Measurements from ENCODE around the gene FOXK2. TPM values are rescaled to one million over a fixed set of nuclear protein-coding genes. Genes with fewer than 3 reads are reported as not detected.

FOXK2 gene
- total RNA-seq, 1 experiment from 2014 or later: 96.2 TPM

DNA sequence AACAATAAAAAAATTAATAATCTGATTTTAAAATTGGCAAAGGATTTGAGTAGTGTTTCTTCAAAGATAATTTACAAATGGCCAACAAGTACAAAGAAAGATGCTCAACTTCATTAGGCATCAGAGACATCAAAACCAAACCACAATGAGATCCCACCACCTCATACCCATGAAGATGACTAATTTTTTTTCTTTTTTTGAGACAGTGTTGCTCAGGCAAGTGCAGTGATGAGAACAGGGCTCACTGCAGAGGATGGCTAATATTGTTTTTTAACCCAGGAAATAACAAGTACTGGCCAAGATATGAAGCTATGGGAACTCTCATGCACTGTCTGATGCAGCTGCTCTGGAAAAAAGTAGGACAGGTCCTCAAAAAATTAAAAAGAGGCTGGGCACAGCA lies 113.8 kb downstream of the FOXK2 start:
- intact Hi-C loops (cut with micrococcal nuclease; ENCODE audit: unreplicated experiment): no loop called here
- CTCF ChIA-PET: no interaction called here
- peaks cover 28% of the 10 kb centered on the region for H3K4me1 Mint-ChIP-seq (ENCODE audit: low read depth, unreplicated experiment)
- DNase-seq: no peak
- H3K27ac Mint-ChIP-seq (ENCODE audit: unreplicated experiment): no peak overlapping the region
- BruUV-seq (replicated peaks): no TSS peak
- peaks cover 68% of the 10 kb centered on the region for H3K36me3 Mint-ChIP-seq (ENCODE audit: insufficient read depth, unreplicated experiment)
- H3K9me3 Mint-ChIP-seq (ENCODE audit: low read depth, unreplicated experiment): peaks cover 4% of the 10 kb centered on the region
- peaks cover 7% of the 10 kb centered on the region for H3K27me3 Mint-ChIP-seq (ENCODE audit: unreplicated experiment)
- H3K4me3 Mint-ChIP-seq (ENCODE audit: low read depth, unreplicated experiment): no peak overlapping the region
- TF ChIP-seq, protein P1, sequence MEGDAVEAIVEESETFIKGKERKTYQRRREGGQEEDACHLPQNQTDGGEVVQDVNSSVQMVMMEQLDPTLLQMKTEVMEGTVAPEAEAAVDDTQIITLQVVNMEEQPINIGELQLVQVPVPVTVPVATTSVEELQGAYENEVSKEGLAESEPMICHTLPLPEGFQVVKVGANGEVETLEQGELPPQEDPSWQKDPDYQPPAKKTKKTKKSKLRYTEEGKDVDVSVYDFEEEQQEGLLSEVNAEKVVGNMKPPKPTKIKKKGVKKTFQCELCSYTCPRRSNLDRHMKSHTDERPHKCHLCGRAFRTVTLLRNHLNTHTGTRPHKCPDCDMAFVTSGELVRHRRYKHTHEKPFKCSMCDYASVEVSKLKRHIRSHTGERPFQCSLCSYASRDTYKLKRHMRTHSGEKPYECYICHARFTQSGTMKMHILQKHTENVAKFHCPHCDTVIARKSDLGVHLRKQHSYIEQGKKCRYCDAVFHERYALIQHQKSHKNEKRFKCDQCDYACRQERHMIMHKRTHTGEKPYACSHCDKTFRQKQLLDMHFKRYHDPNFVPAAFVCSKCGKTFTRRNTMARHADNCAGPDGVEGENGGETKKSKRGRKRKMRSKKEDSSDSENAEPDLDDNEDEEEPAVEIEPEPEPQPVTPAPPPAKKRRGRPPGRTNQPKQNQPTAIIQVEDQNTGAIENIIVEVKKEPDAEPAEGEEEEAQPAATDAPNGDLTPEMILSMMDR (IDR thresholded peaks at IDR 0.05; ENCODE audit: unreplicated experiment): no peak

DNA sequence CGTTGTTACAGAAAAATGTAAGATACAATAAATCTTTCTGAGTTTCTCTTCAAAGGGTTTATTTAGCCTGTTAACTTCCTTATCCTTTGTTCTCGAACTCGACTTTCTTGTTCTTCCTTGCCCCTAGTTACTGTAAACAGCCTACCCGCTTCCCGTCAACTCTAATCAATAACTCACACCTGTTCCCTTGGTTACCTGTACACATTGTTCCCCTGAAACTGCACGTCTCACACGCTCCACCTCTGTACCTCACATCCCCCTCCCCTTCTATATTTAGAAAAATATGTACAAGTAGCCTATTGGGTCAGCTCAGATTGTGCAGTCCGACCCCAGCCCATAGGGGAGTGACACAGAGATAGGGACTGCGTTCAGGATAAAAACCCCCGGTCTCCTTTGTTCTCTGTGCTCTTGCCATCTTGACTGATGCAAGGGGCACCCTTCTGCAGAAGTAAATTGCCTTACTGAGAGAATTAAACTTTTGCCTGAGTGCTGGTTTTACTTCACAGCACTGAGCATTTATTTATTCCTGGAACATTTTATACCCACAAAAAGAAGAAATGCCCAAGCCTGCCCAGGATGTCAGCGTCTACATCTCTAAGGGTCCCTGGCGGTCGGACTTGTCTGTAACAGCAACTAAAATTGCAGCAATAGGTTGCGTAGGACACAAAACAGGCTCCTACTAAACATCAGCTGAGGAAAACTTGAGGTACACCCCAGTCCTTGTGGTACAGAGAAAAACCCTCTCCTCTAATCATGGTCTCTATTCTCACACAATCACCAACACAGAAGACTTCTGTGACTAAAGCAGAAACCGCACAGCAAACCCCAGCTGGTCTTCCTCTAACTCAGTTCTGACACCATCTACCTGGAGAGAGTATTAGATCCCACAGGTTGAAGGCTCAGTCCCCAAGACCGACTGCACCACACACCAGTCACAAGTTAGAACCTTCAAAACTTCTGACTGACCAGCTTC lies 117.4 kb downstream of the FOXK2 start:
- peaks cover 7% of the 10 kb centered on the region for H3K27me3 Mint-ChIP-seq (ENCODE audit: unreplicated experiment)
- BruUV-seq (replicated peaks): TSS peak; percentile 99
- H3K36me3 Mint-ChIP-seq (ENCODE audit: insufficient read depth, unreplicated experiment): peaks cover 78% of the 10 kb centered on the region
- peaks cover 9% of the 10 kb centered on the region for H3K9me3 Mint-ChIP-seq (ENCODE audit: low read depth, unreplicated experiment)
- H3K4me1 Mint-ChIP-seq (ENCODE audit: low read depth, unreplicated experiment): peaks cover 28% of the 10 kb centered on the region
- TF ChIP-seq, protein P1 (IDR thresholded peaks at IDR 0.05; ENCODE audit: unreplicated experiment): no peak
- intact Hi-C loops (cut with micrococcal nuclease; ENCODE audit: unreplicated experiment): no loop called here
- CTCF ChIA-PET: interaction anchor here (0.7 to 1.0 kb wide), 2 partner anchors 27 to 402 kb away, joined by 3 read pairs; no protein-coding TSS in a partner anchor
- DNase-seq: peak; percentile 80
- H3K4me3 Mint-ChIP-seq (ENCODE audit: low read depth, unreplicated experiment): peak overlapping the region; percentile 69
- peak overlapping the region; percentile 100 for H3K27ac Mint-ChIP-seq (ENCODE audit: unreplicated experiment)

DNA sequence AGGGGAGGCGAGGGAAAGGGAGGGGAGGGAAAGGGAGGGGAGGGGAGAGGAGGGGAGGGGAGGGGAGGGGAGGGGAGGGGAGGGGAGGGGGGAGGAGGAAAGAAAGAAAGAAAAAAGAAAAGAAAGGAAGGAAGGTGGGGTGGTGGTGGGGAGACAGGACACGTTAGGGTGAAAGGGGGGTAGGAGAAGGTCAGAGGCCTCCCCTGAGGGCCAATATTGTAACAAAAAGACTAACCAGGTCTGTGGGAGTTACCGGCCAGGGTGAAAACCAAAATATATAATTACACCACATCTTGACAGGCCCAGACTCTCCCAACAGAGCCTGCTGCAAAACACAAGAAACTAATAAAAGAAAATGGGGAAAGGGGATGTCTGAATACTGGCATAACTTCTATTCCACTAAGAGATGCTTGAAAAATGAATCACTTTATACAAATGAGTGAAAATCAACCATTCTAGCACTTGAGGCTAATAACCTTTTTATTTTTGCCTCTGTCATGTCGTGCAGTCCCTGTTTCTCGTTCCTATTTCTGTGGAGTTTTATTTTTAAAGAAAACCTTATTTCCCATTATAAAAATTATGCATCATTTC lies 118.7 kb downstream of the FOXK2 start:
- intact Hi-C loops (cut with micrococcal nuclease; ENCODE audit: unreplicated experiment): no loop called here
- H3K27ac Mint-ChIP-seq (ENCODE audit: unreplicated experiment): no peak overlapping the region
- peaks cover 28% of the 10 kb centered on the region for H3K4me1 Mint-ChIP-seq (ENCODE audit: low read depth, unreplicated experiment)
- DNase-seq: no peak
- CTCF ChIA-PET: no interaction called here
- H3K4me3 Mint-ChIP-seq (ENCODE audit: low read depth, unreplicated experiment): no peak overlapping the region
- no TSS peak for BruUV-seq (replicated peaks)
- H3K27me3 Mint-ChIP-seq (ENCODE audit: unreplicated experiment): peaks cover 7% of the 10 kb centered on the region
- TF ChIP-seq, protein P1 (IDR thresholded peaks at IDR 0.05; ENCODE audit: unreplicated experiment): no peak
- peaks cover 85% of the 10 kb centered on the region for H3K36me3 Mint-ChIP-seq (ENCODE audit: insufficient read depth, unreplicated experiment)
- H3K9me3 Mint-ChIP-seq (ENCODE audit: low read depth, unreplicated experiment): peaks cover 9% of the 10 kb centered on the region

DNA sequence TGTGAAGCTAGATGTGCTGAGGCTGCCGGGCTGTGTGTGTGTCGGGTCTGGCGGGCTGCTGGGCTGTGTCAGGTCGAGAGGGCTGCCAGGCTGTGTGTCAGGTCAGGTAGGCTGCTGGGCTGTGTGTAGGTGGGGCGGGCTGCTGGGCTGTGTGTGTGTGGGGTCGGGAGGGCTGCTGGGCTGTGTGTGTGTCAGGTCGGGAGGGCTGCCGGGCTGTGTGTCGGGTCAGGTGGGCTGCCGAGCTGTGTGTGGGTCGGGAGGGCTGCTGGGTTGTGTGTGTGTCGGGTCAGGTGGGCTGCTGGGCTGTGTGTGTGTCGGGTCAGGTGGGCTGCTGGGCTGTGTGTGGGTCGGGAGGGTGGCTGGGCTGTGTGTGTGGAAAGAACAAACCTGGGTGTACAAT lies 120.1 kb downstream of the FOXK2 start:
- H3K9me3 Mint-ChIP-seq (ENCODE audit: low read depth, unreplicated experiment): peaks cover 9% of the 10 kb centered on the region
- BruUV-seq (replicated peaks): no TSS peak
- peaks cover 25% of the 10 kb centered on the region for H3K4me1 Mint-ChIP-seq (ENCODE audit: low read depth, unreplicated experiment)
- intact Hi-C loops (cut with micrococcal nuclease; ENCODE audit: unreplicated experiment): no loop called here
- H3K27ac Mint-ChIP-seq (ENCODE audit: unreplicated experiment): peak overlapping the region; percentile 74
- H3K27me3 Mint-ChIP-seq (ENCODE audit: unreplicated experiment): peaks cover 7% of the 10 kb centered on the region
- TF ChIP-seq, protein P1 (IDR thresholded peaks at IDR 0.05; ENCODE audit: unreplicated experiment): no peak
- CTCF ChIA-PET: no interaction called here
- no peak for DNase-seq
- no peak overlapping the region for H3K4me3 Mint-ChIP-seq (ENCODE audit: low read depth, unreplicated experiment)
- H3K36me3 Mint-ChIP-seq (ENCODE audit: insufficient read depth, unreplicated experiment): peaks cover 86% of the 10 kb centered on the region
